Measurements from ENCODE around the gene PPP1CB. TPM values are rescaled to one million over a fixed set of nuclear protein-coding genes. Genes with fewer than 3 reads are reported as not detected.

Gene PPP1CB
- total RNA-seq, 2 experiments from 2014 or later, result 290 to 304 TPM

GRCh38 chr2:28752631-28753376, 1.2 kb downstream of the PPP1CB start:
- Histone ChIP-seq H3K27ac (ENCODE audit: low read depth in 1 of 2, low read length in 2 of 2) (peak overlapping the region; percentile 97 to 98), H3K36me3 (ENCODE audit: insufficient read depth, low read length) (no peaks in the 10 kb centered on the region), H3K4me1 (ENCODE audit: insufficient read depth, low read length) (peaks cover 54% of the 10 kb centered on the region), H3K27me3 (ENCODE audit: control insufficient read depth in 1 of 2, insufficient read depth in 2 of 2, low read length in 2 of 2) (no peaks in the 10 kb centered on the region), H3K9me3 (ENCODE audit: control insufficient read depth in 1 of 2, insufficient read depth in 1 of 2, low read length in 2 of 2) (no peaks in the 10 kb centered on the region), H3K4me3 (ENCODE audit: low read length) (peak overlapping the region; percentile 86)
- no peak for TF ChIP-seq CTCF (IDR thresholded peaks at IDR 0.05)
- intact Hi-C loops (cut with DNase I, micrococcal nuclease), result loop anchor here (1.0 to 5.0 kb wide), 4 partner anchors 34 to 159 kb away; partner anchors contain the start of gene WDR43 (in 1 of the 2)
- ATAC-seq (ENCODE audit: poor library complexity) (no peak), DNase-seq (peak in 2 of 14 experiments; percentile 16 to 28)
- Mint-ChIP-seq H3K9me3 (no peaks in the 10 kb centered on the region), H3K27ac (peak overlapping the region; percentile 95), H3K36me3 (ENCODE audit: low read depth) (peaks cover 49% of the 10 kb centered on the region), H3K4me3 (peak overlapping the region; percentile 95), H3K4me1 (ENCODE audit: low read depth) (peaks cover 82% of the 10 kb centered on the region), H3K27me3 (no peaks in the 10 kb centered on the region)
- ChIA-PET CTCF (interaction anchor here (1.2 to 7.8 kb wide), 5 partner anchors 9 to 186 kb away, joined by 3 to 54 read pairs (median 26); no protein-coding TSS in a partner anchor), POLR2A (interaction anchor here (0.6 to 5.2 kb wide), 25 partner anchors 9 to 1395 kb away, joined by 3 to 59 read pairs (median 5); partner anchors contain the start of genes CLIP4, SPDYA, TRMT61B and WDR43)

- Mint-ChIP-seq H3K4me3 (peak overlapping the region; percentile 75), H3K36me3 (ENCODE audit: low read depth) (peaks cover 60% of the 10 kb centered on the region)
- H3K4me3 ChIP-seq (ENCODE audit: low read length), result no peak overlapping the region
These were observed 2.7 kb downstream of the PPP1CB start for GRCh38 chr2:28754321-28754720.

More at GRCh38 chr2:28754321-28754720, 2.7 kb downstream of the PPP1CB start:
- Histone ChIP-seq H3K4me1 (ENCODE audit: insufficient read depth, low read length) (peaks cover 50% of the 10 kb centered on the region), H3K9me3 (ENCODE audit: control insufficient read depth in 1 of 2, insufficient read depth in 1 of 2, low read length in 2 of 2) (no peaks in the 10 kb centered on the region), H3K27me3 (ENCODE audit: control insufficient read depth in 1 of 2, insufficient read depth in 2 of 2, low read length in 2 of 2) (no peaks in the 10 kb centered on the region), H3K36me3 (ENCODE audit: insufficient read depth, low read length) (peaks cover 8% of the 10 kb centered on the region), H3K27ac (ENCODE audit: low read depth in 1 of 2, low read length in 2 of 2) (no peak overlapping the region)
- Mint-ChIP-seq H3K4me1 (ENCODE audit: low read depth) (peaks cover 80% of the 10 kb centered on the region), H3K27ac (peak overlapping the region; percentile 15), H3K27me3 (no peaks in the 10 kb centered on the region), H3K9me3 (no peaks in the 10 kb centered on the region)
- POLR2A ChIA-PET, result interaction anchor here (0.9 to 1.3 kb wide), 3 partner anchors 15 to 187 kb away, joined by 3 read pairs; partner anchors contain the start of gene TRMT61B
- intact Hi-C loops (cut with DNase I, micrococcal nuclease), result loop anchor here (2.0 to 5.0 kb wide), 2 partner anchors 33 to 188 kb away; no protein-coding TSS in a partner anchor
- ATAC-seq (ENCODE audit: poor library complexity), result no peak
- no peak for TF ChIP-seq CTCF (IDR thresholded peaks at IDR 0.05)
- CTCF ChIA-PET, result interaction anchor here (5.5 to 7.8 kb wide), 2 partner anchors 160 to 187 kb away, joined by 32 to 54 read pairs; no protein-coding TSS in a partner anchor
- no peak for DNase-seq

Data from CD4-positive, alpha-beta T cell (primary cell).